IMR-90 (cell line): ENCODE results near the gene GCNT2. TPM values are rescaled to one million over a fixed set of nuclear protein-coding genes. Genes with fewer than 3 reads are reported as not detected.
"Not testable (repeated sequence)": the region's sequence is repeated elsewhere in the genome, so short reads cannot be mapped to it uniquely, and the experiment has no call there.

Source experiments
- ATAC-seq: fragments of 200-7000 bp; cut with Tn5 transposase; 2 replicates; pipeline ENCODE4 v1.9.1; 2020; ENCODE audit warnings: low read depth, mild to moderate bottlenecking, moderate library complexity
- BruUV-seq: library from RNA; stranded (reverse); fragments of 400-500 nt; replicated peaks from 2 replicates; lab custom pipeline; 2021; lab: Mats Ljungman, UMichigan
- CTCF ChIA-PET: fragments of 300-600 bp; formaldehyde crosslinking; extraction: SDS; loops from one replicate; lab custom pipeline; 2021; ENCODE audit warnings: antibody characterized with exemption; lab: Yijun Ruan, JAX
- POLR2A ChIA-PET: fragments of 300-600 bp; sonication (Branson Sonifier 250); formaldehyde crosslinking; loops from one replicate; lab custom pipeline; 2022; ENCODE audit warnings: antibody characterized with exemption; ENCODE audit not compliant: unreplicated experiment; lab: Charles Lee
- DNase-seq: peaks from one replicate; pipeline ENCODE4 v3.0.0; 2013
- H2AFZ ChIP-seq: replicated peaks from 2 replicates; pipeline ENCODE3; 2013; ENCODE audit warnings: low read length, mild to moderate bottlenecking; ENCODE audit not compliant: poor library complexity
- H2AK5ac ChIP-seq: 2 replicates; pipeline ENCODE4 v1.6.1; 2013; ENCODE audit warnings: low read depth, low read length, inconsistent platforms
- H2AK9ac ChIP-seq: replicated peaks from 2 replicates; pipeline ENCODE3; 2013; ENCODE audit warnings: mild to moderate bottlenecking, low read depth, low read length, moderate library complexity; ENCODE audit not compliant: poor library complexity
- H2BK120ac ChIP-seq: 2 replicates; pipeline ENCODE4 v1.6.1; 2013; ENCODE audit warnings: low read depth, low read length, inconsistent platforms
- H2BK15ac ChIP-seq: 3 replicates; pipeline ENCODE4 v1.6.1; 2013; ENCODE audit warnings: low read depth, low read length, inconsistent platforms
- H2BK20ac ChIP-seq: 2 replicates; pipeline ENCODE4 v1.6.1; 2013; ENCODE audit warnings: low read depth, mild to moderate bottlenecking, inconsistent platforms, low read length, moderate library complexity
- H2BK5ac ChIP-seq: 2 replicates; pipeline ENCODE4 v1.6.1; 2013; ENCODE audit warnings: mild to moderate bottlenecking, low read depth, low read length, inconsistent platforms; ENCODE audit not compliant: poor library complexity, severe bottlenecking
- H3K14ac ChIP-seq: replicated peaks from 2 replicates; pipeline ENCODE4 v1.6.1; 2013; ENCODE audit warnings: low read depth, low read length, inconsistent platforms
- H3K18ac ChIP-seq: 2 replicates; pipeline ENCODE4 v1.6.1; 2013; ENCODE audit warnings: low read depth, low read length, control low read depth
- H3K23ac ChIP-seq: 2 replicates; pipeline ENCODE4 v1.6.1; 2013; ENCODE audit warnings: low read depth, low read length, inconsistent platforms
- H3K27ac ChIP-seq: 2 replicates; pipeline ENCODE4 v1.5.1; 2013; ENCODE audit warnings: mild to moderate bottlenecking, control low read depth, low read length; ENCODE audit not compliant: insufficient read depth
- H3K27me3 ChIP-seq: 2 replicates; pipeline ENCODE4 v1.6.1; 2013; ENCODE audit warnings: low read length; ENCODE audit not compliant: control insufficient read depth, insufficient read depth
- H3K36me3 ChIP-seq: 2 replicates; pipeline ENCODE4 v1.6.1; 2013; ENCODE audit warnings: low read length, mixed read lengths; ENCODE audit not compliant: control insufficient read depth, insufficient read depth
- H3K4ac ChIP-seq: 2 replicates; pipeline ENCODE4 v1.6.1; 2013; ENCODE audit warnings: low read depth, low read length, inconsistent platforms
- H3K4me1 ChIP-seq: 2 replicates; pipeline ENCODE4 v1.6.1; 2013; ENCODE audit warnings: low read length, mixed read lengths; ENCODE audit not compliant: control insufficient read depth, insufficient read depth
- H3K4me2 ChIP-seq: 2 replicates; pipeline ENCODE4 v1.6.1; 2013; ENCODE audit warnings: low read depth, mild to moderate bottlenecking, control low read depth, low read length, moderate library complexity
- H3K4me3 ChIP-seq: 2 replicates; pipeline ENCODE4 v1.5.1; 2013; ENCODE audit warnings: low read depth, mild to moderate bottlenecking, control low read depth, low read length, moderate library complexity; ENCODE audit not compliant: insufficient read depth
- H3K56ac ChIP-seq: 2 replicates; pipeline ENCODE4 v1.6.1; 2013; ENCODE audit warnings: low read length, inconsistent platforms; ENCODE audit not compliant: insufficient read depth; ENCODE audit errors: extremely low read depth
- H3K79me1 ChIP-seq, 2 experiments: 2 replicates each; pipeline ENCODE4 v1.6.1; 2013; ENCODE audit warnings: low read length in 2 of 2, inconsistent platforms in 1 of 2, low read depth in 1 of 2
- H3K9ac ChIP-seq: 2 replicates; pipeline ENCODE4 v1.6.1; 2013; ENCODE audit warnings: low read depth, low read length, control low read depth
- H3K9me1 ChIP-seq: 2 replicates; pipeline ENCODE4 v1.6.1; 2013; ENCODE audit warnings: low read length, inconsistent platforms; ENCODE audit not compliant: insufficient read depth
- H3K9me3 ChIP-seq: 2 replicates; pipeline ENCODE4 v1.6.1; 2013; ENCODE audit warnings: low read length; ENCODE audit not compliant: control insufficient read depth, insufficient read depth
- H4K20me1 ChIP-seq: 2 replicates; pipeline ENCODE4 v1.6.1; 2013; ENCODE audit warnings: low read length, inconsistent platforms; ENCODE audit not compliant: insufficient read depth
- H4K5ac ChIP-seq: 2 replicates; pipeline ENCODE4 v1.6.1; 2013; ENCODE audit warnings: mild to moderate bottlenecking, low read depth, low read length, control low read depth
- H4K8ac ChIP-seq, 2 experiments: 2 replicates each; pipeline ENCODE4 v1.6.1; 2013; ENCODE audit warnings: low read depth in 2 of 2, low read length in 2 of 2, control low read depth in 1 of 2, inconsistent platforms in 1 of 2
- H4K91ac ChIP-seq: 2 replicates; pipeline ENCODE4 v1.6.1; 2013; ENCODE audit warnings: low read depth, low read length, inconsistent platforms; ENCODE audit not compliant: insufficient read depth
- WGBS, 2 experiments: methylation state at CpG; one replicate each; pipeline versions ENCODE4 v1.1.5 to v1.1.7; 2013; ENCODE audit warnings: missing lambda C conversion rate in 2 of 2; ENCODE audit not compliant: insufficient read length in 1 of 2; ENCODE audit errors: extremely low coverage in 2 of 2; 5-methylcytosine and 5-hydroxymethylcytosine counted together
- dilution Hi-C: fragments of 300-500 bp; cut with HindIII; formaldehyde crosslinking; loops from one replicate; pipeline ENCODE4 v1.14.3; 2018; ENCODE audit warnings: low sequenced_read_pairs; ENCODE audit not compliant: unreplicated experiment
- in situ Hi-C: fragments of 300-500 bp; cut with MboI; formaldehyde crosslinking; loops from 3 replicates; pipeline ENCODE4 v1.14.3; 2019; ENCODE audit warnings: low sequenced_read_pairs, inconsistent platforms, mixed read lengths
- intact Hi-C: fragments of 100-400 bp; cut with micrococcal nuclease; formaldehyde crosslinking; loops from 2 replicates; pipeline ENCODE4 v1.10.0; 2022
- polyA plus RNA-seq, 3 experiments: library from polyadenylated mRNA; depleted of rRNA; stranded (reverse); fragments of >200 nt; gene quantifications; 2 replicates each; pipeline ENCODE4 v1.2.3, GENCODE V29; 2012; ENCODE audit warnings: low replicate concordance in 1 of 3
- total RNA-seq: library from RNA; depleted of rRNA; stranded (reverse); fragments of >200 nt; gene quantifications from 2 replicates; pipeline ENCODE4 v1.2.3, GENCODE V29; 2012

GCNT2 gene
- total and polyA plus RNA-seq, 2 of the 4 experiments (the other 2 are of a cell fraction), result 0.34 to 0.90 TPM

DNA sequence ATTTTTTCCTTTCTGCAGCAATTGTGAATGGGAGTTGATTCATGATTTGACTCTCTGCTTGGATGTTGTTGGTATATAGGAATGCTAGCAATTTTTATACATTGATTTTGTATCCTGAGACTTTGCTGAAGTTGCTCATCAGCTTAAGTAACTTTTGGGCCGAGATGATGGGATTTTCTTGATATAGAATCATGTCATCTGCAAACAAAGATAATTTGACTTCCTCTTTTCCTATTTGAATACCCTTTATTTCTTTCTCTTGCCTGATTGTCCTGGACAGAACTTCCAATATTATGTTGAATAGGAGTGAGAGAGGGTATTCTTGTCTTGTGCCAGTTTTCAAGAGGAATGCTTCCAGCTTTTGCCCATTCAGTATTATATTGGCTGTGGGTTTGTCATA, 144.4 kb downstream of the GCNT2 start:
- H3K9me3 ChIP-seq, H3K4me1 ChIP-seq, H2AK5ac ChIP-seq, H3K4me2 ChIP-seq, H4K20me1 ChIP-seq, H2AK9ac ChIP-seq, H4K5ac ChIP-seq, H3K4ac ChIP-seq, H3K4me3 ChIP-seq, intact Hi-C loops, H3K14ac ChIP-seq, DNase-seq, dilution Hi-C loops, H3K56ac ChIP-seq, H3K27me3 ChIP-seq, ATAC-seq, H2BK120ac ChIP-seq, H2AFZ ChIP-seq, H3K36me3 ChIP-seq, H2BK5ac ChIP-seq, H3K27ac ChIP-seq, H3K18ac ChIP-seq, POLR2A ChIA-PET, in situ Hi-C loops, H3K9me1 ChIP-seq, H2BK15ac ChIP-seq, H3K23ac ChIP-seq, H2BK20ac ChIP-seq, H4K8ac ChIP-seq, H3K9ac ChIP-seq, H4K91ac ChIP-seq, H3K79me1 ChIP-seq, BruUV-seq: not testable (repeated sequence)
- WGBS, 2 experiments, result no CpG with 5 or more reads among the region's 1 CpG
- CTCF ChIA-PET, result interaction anchor here (0.6 kb wide), 1 partner anchor 425 kb away, joined by 3 read pairs; no protein-coding TSS in a partner anchor
